Stimulated activated CD4-positive, alpha-beta T cell treated with anti-CD3 and anti-CD28 coated beads, TNF-alpha, amount 100 ng/mL, for 48 hours (primary cell): ENCODE data around the gene CYFIP2.
A peak's percentile ranks its signal among the peaks of the same experiment; 100 is the strongest.

Experiments used
- DNase-seq, 3 donors: peaks; one replicate each; pipeline ENCODE4 v3.0.0-alpha.2; 2020; ENCODE audit warnings: low read depth in 3 of 3

Gene CYFIP2

DNA sequence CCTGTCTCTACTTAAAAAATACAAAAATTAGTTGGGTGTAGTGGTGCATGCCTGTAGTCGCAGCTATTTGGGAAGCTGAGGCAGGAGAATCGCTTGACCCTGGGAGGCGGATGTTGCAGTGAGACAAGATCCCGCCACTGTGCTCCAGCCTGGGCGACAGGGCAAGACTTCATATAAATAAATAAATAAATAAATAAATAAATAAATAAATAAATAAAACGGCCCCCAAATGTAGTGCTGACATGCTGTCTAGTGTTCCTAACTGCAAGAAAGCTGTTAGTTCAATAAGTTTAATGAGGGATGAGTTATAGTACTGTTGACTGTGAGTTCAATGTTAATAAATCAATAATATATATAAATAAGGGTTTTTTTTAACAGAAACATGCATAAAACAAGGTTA lies 7.5 kb upstream of the CYFIP2 start:
- no peak for DNase-seq

DNA sequence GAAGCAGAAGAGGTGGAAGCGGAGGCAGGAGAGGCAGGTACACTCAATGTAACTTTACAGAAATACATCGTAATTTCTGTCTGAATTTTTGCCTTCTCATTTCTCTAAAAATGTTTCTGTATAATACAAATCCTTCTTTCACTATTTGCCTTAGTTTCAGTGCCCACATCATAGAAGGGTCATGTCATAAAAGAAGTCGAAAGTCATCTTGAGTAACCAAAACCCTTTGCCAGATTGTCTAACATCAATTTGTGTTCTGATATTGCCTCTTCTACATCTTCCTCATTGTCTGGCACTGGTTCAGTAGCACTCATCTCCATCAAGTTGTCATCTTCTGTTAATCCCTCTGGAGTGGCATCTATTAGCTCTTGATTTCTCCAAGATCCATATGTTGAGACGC lies 6.2 kb upstream of the CYFIP2 start:
- DNase-seq: no peak

DNA sequence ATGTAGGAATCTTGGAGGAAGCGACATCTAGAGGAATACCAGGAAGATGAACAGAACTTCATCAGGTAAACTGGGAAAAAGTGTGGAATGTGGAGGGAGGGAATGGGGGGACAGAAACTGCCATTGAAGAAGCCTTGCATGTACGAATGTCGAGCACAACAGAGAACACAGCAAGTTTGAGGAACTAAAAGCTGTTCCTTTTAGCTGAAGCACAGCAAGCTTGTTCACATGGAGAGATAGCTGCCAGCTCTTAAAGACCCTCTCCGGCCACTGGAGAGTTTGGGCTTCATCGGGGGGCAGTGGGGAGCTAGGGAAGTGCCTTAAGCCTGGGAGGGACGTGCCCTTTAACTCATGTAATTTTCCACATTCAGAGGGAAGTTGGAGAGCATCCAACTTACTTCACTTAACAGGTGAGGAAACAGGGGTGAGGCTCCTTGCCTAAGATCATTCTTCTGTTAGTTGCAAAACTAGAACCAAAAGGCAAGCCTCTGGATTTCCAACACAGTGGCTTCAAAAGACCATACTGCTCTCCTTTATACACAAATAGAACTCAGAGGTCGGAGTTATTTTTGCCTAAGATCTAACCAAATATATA lies 2.3 kb upstream of the CYFIP2 start:
- DNase-seq: no peak

DNA sequence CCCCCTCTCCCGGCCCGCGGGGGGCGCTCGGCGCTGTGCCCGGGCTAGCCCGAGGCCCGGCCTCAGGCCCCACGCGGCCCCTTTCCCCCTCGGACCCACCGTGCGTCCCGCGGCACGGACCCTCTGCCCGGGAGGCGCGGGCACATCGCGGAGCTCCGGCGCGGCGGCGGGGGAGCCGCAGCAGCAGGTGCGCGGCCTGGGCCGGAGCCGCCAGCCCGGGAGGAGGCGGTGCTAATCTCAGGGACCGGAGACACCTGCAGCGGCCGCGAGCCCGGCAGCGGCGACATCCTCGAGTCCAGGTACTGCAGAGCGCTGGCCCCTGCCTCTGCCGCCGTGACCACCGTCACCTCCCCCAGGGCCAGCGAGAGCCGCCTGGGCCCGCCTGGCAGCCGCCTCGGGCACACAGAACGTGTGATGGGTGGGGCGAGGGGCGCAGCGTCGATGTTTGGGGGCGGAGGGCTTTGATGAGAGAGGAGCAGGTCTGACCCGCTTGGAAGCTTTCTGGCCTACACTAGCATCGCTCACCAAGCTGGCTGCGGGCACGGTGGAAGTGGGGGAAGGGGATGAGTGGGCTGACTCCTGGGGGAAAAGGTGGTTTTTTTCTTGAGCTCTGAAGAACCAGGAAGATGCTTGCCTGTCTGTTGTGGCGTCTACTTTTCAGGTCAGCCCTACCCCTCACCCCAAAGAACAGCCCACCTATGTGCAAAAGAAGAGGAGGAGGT lies 524 bp downstream of the CYFIP2 start:
- DNase-seq: no peak

DNA sequence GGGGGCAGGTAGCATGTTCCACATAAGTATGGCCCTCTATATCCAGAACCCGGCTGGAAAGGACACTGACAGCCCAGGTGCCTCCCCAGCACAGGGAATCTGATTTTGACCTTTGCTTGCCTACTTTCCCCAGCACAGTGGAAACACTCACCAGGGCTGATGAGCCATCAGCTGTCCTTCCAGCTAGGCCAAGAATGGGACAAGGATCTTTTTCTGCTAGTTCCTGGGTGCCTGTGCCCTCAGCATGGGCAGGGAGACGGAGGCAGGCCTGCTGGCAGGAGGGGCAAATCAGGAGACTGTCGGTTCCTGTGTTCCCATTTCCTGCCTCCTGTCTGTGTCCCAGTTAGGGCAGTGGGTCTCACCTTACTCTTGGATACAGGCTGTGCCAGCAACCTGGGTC lies 1.1 kb downstream of the CYFIP2 start:
- no peak for DNase-seq

DNA sequence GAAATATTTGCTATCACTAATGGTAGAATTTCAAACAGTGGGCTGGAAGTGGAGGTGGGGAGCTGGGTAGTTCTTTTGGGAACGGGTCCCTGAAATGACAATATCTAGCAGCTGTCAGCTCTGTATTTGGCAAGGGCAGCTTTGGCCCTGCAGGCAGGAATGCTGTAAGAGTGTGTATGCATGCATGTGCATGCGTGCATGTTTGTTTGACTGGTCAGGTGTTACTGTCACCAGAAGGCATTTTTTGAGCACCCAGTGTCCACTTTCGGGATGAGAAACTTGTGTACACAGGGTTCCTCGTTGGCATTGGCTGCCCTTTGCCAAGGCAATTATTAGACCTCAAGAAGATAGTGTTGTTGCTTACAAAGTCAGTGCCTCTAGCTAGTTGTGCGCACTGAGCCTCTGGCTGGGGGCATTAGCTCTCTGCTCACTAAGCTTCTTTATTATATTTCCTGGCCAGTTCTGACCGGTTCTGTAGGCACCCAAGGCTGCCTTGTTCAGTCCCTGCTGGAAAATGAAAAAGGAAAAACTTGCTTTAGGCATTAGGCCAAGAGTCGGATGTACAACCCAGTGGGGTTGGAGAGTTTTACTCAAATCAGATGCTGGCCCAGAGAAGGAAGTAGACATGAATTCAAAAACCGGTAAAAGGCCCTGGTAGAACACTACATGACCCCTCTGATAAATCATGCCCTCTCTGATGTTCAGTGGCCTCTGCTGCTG lies 2.0 kb downstream of the CYFIP2 start:
- DNase-seq: no peak

DNA sequence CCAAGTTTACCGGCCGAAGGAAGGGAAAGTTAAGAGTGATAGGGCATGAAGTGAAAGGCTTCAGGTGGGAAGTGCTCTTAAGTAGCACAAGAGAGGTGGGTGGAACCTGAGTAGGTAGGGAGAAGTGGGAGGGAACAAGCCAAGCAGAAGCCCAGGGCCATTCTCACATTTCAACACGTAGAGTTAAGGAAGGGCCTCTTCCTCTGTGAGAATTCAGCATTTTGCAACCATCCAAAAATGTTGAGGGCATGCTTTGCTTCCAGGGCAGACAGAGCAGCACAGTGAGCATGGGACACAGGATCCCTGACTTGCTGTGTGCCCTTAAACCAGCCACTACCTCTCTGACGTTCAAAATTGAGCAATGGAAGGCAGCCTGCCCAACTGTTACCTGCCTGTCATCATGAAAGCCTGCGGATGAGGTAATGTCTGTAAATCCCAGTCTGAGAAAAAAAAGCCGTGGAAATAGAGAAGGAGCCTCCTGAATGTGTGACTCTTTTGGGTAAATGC lies 3.3 kb downstream of the CYFIP2 start:
- no peak for DNase-seq

DNA sequence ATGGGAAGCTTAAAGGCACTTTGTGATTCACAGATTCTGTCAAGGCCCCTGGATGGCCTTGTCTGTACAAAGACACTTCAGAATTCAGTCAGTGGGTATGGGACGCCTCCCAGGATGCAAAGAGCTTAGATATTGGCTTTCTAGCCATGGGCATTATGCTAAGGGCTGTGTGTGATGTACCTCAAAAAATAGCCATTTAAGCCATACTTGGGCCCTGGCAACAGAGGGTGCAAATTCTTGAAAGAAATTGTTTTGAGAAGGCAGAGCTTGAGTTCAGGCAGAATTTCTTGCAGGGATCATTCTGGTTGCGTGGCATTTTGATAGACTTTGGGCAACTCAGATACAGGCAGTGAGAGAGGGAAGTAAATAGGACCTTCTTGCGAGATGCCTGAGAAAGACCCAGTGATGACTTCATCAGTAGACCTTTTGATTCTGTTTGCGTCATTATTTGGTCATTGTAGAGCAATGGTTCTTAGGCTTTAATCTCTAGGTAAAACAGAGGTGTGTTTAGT lies 3.9 kb downstream of the CYFIP2 start:
- DNase-seq: no peak

DNA sequence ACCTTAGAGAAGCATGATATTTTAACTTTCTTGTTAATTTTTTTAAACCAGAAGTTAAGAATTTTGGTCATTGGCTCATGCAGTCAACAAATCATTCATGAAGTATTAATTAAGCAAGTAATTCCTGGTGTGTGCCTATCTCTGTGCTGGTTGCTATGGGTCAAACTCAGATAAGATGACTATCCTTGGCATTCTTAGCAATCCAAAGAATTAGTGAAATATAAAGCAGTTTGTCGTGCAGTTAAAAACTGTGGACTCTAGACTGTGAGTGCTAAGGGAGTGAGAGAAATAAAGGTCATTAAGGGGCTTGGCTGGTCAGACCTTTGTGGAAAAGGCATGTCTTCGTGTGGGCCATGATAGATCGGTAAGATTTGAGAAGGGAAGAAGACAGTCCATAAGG lies 4.8 kb downstream of the CYFIP2 start:
- no peak for DNase-seq

DNA sequence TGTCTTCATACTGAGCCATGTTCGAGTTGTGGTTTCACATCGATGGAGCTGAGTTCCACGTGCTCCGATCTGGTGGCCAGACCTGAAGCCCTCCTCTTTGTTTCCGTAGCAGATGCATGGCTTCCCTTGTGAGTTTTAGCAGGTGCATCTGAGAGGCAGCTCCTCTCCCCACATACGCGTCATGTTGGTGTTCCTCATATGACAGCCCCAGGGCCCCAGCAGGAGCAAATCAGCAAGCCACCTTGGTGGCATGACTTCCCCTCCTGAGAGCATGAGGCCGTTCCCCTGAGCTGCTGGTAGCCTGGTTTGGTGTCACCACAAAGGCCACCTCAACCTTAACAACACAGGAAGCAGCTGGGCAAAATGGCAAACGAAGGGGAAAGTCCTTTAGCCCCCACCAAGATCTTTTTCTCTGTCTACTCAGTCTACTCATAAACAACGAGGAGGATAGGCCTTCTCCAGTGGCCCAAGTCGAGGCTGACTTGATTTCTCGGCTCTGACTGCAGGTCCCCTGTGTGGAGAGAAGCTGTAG lies 5.9 kb downstream of the CYFIP2 start:
- peak; percentile 66 to 87 (median 73) for DNase-seq

DNA sequence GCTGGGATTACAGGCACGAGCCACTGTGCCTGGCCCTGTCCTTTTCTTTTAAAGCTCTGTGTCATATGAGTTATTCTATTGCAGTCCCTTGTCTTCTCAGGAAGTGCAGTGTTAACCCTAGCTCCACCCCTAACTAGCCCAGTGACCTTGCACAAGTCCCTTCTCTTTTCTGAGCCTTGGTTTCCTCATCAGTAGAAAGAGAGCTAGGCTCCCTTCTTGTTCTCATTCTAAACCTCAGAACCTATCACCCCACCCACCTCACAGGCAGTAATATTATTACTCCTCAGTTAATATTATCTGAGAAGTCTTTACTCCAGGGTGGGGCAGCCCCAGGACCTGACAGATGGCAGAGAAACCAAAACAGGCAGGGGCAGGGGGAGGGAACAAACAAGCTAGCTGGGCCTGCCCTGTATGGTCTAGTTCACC lies 7.2 kb downstream of the CYFIP2 start:
- DNase-seq: no peak

DNA sequence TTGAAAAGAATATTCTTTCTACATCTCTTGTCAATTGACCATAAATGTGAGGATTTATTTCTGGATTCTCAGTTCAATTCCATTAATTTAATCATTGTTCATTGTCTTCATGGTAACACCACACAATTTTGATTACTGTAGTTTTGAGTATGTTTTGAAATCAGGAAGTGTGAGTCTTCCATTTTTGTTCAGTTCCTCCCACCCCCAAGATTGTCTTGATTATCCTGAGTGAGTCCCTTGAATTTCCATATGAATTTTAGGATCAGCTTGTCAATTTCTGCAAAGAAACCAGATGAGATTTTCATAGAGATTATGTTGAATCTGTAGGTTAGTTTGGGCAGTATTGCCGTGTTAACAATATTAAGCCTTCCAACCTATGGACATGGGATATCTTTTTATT lies 9.5 kb downstream of the CYFIP2 start:
- no peak for DNase-seq

DNA sequence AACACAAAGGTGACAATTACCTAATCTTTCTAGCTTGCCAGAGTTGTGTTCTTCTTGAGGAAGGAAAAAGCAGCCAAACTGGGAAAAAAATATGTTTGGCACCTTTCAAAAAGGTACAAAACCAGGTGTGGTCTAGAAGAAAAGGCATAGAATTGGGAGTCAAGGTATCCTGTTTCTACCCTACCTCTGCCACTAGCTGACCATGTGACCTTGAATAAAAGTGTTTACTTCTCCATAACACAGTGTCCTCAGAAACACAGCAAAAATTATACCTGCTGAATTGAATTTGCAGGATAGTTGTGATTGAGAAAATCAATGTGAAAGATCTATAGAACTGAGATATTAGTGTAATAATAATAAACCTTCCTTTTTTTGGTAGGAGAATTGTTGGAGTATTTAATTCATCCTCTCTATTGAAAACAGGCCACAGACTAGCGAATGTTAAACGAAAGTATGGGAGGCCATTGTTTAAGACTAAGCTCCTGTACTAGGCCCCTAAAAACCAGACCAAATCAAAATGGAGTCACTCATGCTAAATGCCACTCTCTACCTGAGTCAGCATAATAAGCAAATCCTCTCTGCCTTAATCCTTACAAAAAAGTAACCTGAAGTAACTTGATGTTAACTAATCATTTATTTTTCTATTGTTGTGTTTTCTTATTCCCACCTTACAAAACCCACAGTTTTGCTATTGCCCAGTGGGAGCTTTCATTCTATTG lies 12.6 kb downstream of the CYFIP2 start:
- DNase-seq: no peak

DNA sequence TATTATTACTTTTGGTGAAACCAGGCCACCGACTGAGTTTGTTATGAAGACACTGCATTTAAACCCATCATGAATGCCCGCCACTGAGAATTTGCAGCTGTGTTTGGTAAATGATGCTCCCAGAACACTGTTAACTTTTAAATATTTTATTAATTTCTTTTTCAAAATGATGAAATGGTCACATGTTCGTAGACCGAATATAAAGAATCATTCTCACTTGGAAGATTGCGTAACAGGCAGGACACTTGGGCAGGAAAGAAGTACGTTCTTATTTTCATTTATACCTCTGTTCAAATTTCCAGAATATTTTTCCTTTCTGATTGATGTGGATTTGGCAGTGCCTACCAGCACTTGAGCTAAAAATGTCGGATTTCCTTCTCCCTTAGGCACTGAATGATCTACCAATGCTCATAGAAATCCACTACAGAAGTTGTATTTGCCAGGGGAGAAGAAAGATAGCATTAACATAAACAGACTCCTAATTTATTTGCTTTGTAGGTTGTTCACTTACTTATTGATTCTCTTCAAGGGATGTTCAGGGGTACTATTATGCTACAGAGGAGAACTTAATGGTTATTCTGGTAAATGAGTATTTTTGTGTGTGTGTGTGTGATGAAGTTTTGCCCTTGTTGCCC lies 13.8 kb downstream of the CYFIP2 start:
- no peak for DNase-seq

DNA sequence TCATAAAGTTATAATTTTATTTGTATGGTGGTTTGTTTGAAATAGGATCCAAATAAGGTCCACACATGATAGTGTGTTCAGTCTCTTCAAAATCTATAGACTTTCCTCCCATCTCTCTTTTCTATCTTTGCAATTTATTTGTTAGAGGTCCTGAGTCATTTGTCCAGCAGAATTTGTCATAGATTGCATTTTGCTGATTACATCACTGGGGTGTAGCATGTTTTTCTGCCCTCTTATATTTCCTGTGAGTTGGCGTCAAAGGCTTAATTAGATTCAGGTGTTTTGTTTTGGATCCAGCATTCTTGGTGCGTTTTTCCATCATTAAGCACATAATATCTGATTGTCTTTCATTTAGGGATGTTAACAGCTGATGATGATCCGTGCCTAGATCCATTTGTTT lies 15.0 kb downstream of the CYFIP2 start:
- no peak for DNase-seq

DNA sequence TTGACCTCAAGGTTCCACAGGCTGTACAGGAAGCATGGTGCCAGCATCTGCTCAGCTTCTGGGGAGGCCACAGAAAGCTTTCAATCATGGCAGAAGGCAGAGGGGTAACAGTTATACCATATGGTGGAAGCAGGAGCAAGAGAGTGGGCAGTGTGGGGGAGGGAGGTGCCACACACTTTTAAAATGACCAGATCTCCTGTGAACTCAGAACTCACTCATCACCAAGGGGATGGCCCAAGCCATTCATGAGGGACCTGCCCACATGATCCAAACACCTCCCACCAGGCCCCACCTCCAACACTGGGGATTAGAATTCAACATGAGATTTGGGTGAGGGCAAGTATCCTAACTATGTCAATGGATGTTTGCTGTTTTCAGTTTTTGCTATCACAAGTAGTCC lies 16.2 kb downstream of the CYFIP2 start:
- DNase-seq: no peak

DNA sequence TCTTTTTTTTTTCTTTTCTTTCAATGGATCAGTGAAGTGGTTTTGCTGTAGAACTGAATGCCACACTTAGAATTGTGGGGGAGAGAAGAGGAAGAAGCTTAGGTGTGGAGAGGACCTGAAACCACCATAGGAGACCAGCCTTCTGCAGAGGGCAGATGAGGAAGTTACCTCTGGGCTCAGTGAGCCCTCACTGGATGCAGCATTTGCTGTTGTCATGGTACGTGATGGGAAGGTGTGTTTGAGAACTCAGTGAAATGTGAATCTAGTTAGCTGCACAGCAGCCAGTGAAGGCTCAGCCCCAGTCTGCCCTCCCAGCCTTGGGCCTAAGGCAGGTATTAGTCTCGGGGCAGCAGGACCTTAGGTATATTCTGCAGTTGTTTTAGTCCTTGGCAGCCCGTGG lies 17.5 kb downstream of the CYFIP2 start:
- DNase-seq: no peak

DNA sequence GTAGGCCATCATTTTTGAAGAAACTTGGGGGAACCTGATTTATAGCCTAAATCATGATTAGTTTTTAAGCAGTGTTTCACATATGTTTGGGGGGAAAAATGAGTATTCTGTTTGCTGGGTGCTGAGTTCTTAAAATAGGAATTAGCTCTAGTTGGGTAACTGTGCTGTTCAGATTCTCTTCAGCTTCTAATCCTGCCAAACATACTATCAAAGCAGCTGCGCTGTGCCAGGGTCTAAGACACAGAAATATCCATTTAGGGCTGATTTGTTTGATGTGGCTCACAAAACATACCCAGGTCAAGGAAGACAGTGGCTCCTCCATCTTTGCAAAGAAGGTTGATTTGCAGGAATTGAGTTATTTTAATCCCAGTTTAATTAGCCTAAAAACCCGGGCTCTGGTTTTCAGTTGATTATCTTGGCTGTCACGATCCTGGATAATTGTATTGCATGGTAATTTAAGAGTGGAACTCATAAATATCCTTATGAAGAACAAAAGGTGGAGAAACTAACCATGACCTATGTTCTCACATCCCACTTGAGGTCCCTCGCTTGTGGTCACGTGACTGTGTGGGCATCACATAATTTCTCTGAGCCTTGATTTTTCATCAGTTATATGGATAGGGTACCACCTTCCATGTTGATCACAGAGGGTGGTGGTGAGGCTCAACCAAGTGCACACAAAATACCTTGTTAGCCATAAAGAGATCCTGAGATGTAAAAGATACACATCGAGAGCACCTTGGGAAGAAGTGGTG lies 18.7 kb downstream of the CYFIP2 start:
- no peak for DNase-seq

DNA sequence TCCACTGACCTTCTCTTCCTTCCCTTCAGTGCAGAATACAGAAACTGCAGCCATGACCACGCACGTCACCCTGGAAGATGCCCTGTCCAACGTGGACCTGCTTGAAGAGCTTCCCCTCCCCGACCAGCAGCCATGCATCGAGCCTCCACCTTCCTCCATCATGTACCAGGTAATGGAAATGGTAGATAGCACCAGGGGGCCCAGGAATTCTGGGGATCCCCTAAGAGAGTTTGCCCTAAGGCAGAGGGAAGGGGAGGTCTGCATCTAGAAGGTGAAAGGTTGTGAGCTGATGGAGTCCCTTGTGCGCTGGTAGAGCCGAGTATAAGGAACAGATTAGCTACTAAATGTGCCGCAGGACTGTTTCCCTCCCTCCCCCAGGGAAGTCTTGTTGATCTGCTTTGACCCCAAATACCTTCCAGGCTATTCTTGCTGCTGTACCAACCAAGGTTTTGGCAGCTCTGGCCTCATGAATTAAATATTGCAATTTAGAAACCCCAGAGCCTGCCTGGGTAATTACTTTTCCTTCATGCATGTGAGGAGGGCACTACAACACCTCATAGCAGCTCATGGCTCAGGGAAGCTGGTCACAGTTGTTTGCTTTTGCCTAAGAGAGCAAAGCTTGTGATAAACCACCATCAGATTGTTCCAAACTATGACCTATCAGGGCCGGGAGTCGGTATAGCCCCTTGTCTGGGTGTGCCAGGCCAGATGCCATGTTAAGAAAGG lies 19.6 kb downstream of the CYFIP2 start:
- no peak for DNase-seq

DNA sequence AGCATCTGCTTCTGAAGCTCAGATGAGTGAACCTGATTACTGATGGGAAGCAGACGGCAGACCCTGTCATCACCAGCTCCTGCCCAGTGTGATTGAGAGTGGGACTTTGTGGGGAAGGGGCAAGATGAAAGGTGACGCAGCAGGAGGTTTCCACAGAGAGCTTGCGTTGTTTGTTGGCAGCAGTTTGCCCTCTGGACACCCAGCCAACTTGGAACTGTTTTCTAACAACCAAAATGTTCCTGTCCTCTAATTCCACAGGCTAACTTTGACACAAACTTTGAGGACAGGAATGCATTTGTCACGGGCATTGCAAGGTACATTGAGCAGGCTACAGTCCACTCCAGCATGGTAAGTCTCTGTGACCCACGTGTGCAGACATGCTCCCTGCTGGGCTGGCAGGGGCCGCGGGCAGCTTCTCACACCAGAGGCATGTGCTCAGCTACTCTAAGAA lies 20.9 kb downstream of the CYFIP2 start:
- no peak for DNase-seq
